ENCODE measurements around the gene CLCA1.

Gene CLCA1

GRCh38 chr1:86542631-86543030 is 73.9 kb downstream of the CLCA1 start:
- FAIRE-seq (no peak), DNase-seq (ENCODE audit: insufficient read length, low spot score) (no peak)

DNA sequence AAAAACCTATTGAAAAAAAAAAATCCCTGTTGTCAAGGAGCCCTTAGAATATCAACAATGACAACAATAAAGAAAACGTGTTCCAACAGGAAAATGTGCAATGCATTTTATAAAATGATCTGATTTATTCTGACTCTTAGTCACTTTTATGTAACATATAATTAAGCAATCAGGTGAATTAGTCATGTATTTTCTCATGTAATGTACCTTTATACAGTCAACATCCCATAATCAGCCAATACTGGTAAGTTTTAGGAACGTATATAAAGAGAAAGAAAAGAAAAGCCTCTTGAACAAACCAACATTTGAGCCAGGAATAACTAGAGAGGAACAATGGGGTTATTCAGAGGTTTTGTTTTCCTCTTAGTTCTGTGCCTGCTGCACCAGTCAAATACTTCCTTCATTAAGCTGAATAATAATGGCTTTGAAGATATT is 78.1 kb downstream of the CLCA1 start, which contains the start of gene CLCA4:
CLCA4 (plus strand) TSS at position 292 of the 435 bp plus-strand sequence; CDS start at position 334, 42 bp downstream.
- DNase-seq (ENCODE audit: insufficient read length, low spot score) (no peak), FAIRE-seq (no peak)

GRCh38 chr1:86548839-86549238 is 80.1 kb downstream of the CLCA1 start:
- DNase-seq (ENCODE audit: insufficient read length, low spot score): no peak
- FAIRE-seq: no peak
